Measurements from ENCODE around the gene DMP1.

- no peak for TF ChIP-seq CTCF (IDR thresholded peaks at IDR 0.05; ENCODE audit: insufficient read depth, low read length)
- TF ChIP-seq POLR2AphosphoS5 (IDR thresholded peaks at IDR 0.05; ENCODE audit: low read depth), result no peak
- no peak for TF ChIP-seq SPI1 (IDR thresholded peaks at IDR 0.05; ENCODE audit: borderline replicate concordance, low read depth)
- no peak for TF ChIP-seq REST (IDR thresholded peaks at IDR 0.05; ENCODE audit: insufficient replicate concordance, low read depth)
- no peak for TF ChIP-seq GABPA (IDR thresholded peaks at IDR 0.05; ENCODE audit: low read depth)
Observed at GRCh38 chr4:87704001-87704400, 53.9 kb downstream of the DMP1 start.

All from HL-60 (cell line).